K562 (cell line): ENCODE results near the gene CEMIP2. TPM values are rescaled to one million over a fixed set of nuclear protein-coding genes. Genes with fewer than 3 reads are reported as not detected.

Source experiments
- ATAC-seq: fragments of 200-7000 bp; cut with Tn5 transposase; 3 replicates; pipeline ENCODE4 v1.9.1; 2020; ENCODE audit warnings: moderate library complexity
- BruUV-seq: library from RNA; stranded (reverse); fragments of 400-500 nt; replicated peaks from 2 replicates; lab custom pipeline; 2021; lab: Mats Ljungman, UMichigan
- CTCF ChIA-PET: fragments of 300-600 bp; formaldehyde crosslinking; extraction: SDS; loops from one replicate; lab custom pipeline; 2021; ENCODE audit warnings: low intra/inter-chr PET ratio; lab: Yijun Ruan, JAX
- POLR2A ChIA-PET: fragments of 300-600, 350-650 bp; sonication (Branson Sonifier 250); formaldehyde crosslinking; extraction: SDS; loops from one replicate; lab custom pipeline; 2021; ENCODE audit warnings: antibody characterized with exemption, inconsistent platforms; lab: Yijun Ruan, JAX
- DNase-seq, 4 experiments: peaks; one replicate each; pipeline versions ENCODE4 v3.0.0 to v3.0.0-alpha.2; 2011 to 2018; ENCODE audit warnings: low spot score in 3 of 4, mixed read lengths in 3 of 4; ENCODE audit errors: extremely low read depth in 1 of 4
- FAIRE-seq: peaks from 2 replicates; lab custom pipeline; 2011; peaks lifted over from hg19 to GRCh38; lab: Jason Lieb, UNC
- H2AFZ ChIP-seq: 2 replicates; pipeline ENCODE4 v1.6.0; 2011; ENCODE audit warnings: low read depth, low read length, control low read depth, inconsistent platforms
- H3K27ac ChIP-seq: fragments of 200-600 bp; 3 replicates; pipeline ENCODE4 v1.8.0; 2011; ENCODE audit warnings: low read depth, mild to moderate bottlenecking, control low read depth, inconsistent platforms, low read length, moderate library complexity, mixed read lengths; ENCODE audit errors: extremely low read depth
- H3K27me3 ChIP-seq, 2 experiments: fragments of 300-600 bp in 1 of 2; 2 replicates in 1 of 2; 3 replicates in 1 of 2; pipeline versions ENCODE4 v1.6.0 to v1.8.0; 2011; ENCODE audit warnings: inconsistent platforms in 2 of 2, low read length in 2 of 2, mild to moderate bottlenecking in 1 of 2, mixed read lengths in 1 of 2, moderate library complexity in 1 of 2; ENCODE audit not compliant: control insufficient read depth in 2 of 2, insufficient read depth in 2 of 2
- H3K36me3 ChIP-seq: fragments of 300-600 bp; 3 replicates; pipeline ENCODE4 v1.8.0; 2011; ENCODE audit warnings: mild to moderate bottlenecking, low read length, inconsistent platforms; ENCODE audit not compliant: control insufficient read depth, insufficient read depth
- H3K4me1 ChIP-seq, 2 experiments: fragments of 200-600 bp in 1 of 2; replicated peaks in 1 of 2; 2 replicates in 1 of 2; 3 replicates in 1 of 2; pipeline versions ENCODE4 v1.5.1 to v1.8.0; 2011; ENCODE audit warnings: inconsistent platforms in 2 of 2, low read length in 2 of 2, mild to moderate bottlenecking in 1 of 2, mixed read lengths in 1 of 2, moderate library complexity in 1 of 2; ENCODE audit not compliant: control insufficient read depth in 2 of 2, insufficient read depth in 2 of 2
- H3K4me2 ChIP-seq: 2 replicates; pipeline ENCODE4 v1.6.1; 2011; ENCODE audit warnings: low read length, control low read depth, inconsistent platforms, mixed read lengths; ENCODE audit not compliant: insufficient read depth
- H3K4me3 ChIP-seq: fragments of 200-600 bp; sonication (generic), shearing (Covaris generic); 2 replicates; pipeline ENCODE4 v1.5.1; 2016; ENCODE audit warnings: control low read depth, inconsistent platforms
- H3K79me2 ChIP-seq: fragments of 200-600 bp; 3 replicates; pipeline ENCODE4 v1.8.0; 2011; ENCODE audit warnings: low read length, inconsistent platforms; ENCODE audit not compliant: control insufficient read depth, insufficient read depth
- H3K9ac ChIP-seq, 2 experiments: 2 replicates each; pipeline versions ENCODE4 v1.6.0 to v1.6.1; 2011; ENCODE audit warnings: low read depth in 2 of 2, low read length in 2 of 2, control low read depth in 1 of 2, inconsistent platforms in 1 of 2, mild to moderate bottlenecking in 1 of 2, mixed read lengths in 1 of 2; ENCODE audit not compliant: insufficient read depth in 1 of 2
- H3K9me1 ChIP-seq: one replicate; pipeline ENCODE4 v1.6.0; 2011; ENCODE audit warnings: inconsistent platforms, mild to moderate bottlenecking, low read length, moderate library complexity; ENCODE audit not compliant: control insufficient read depth, insufficient read depth
- H3K9me3 ChIP-seq: replicated peaks from 2 replicates; pipeline ENCODE4 v1.5.1; 2011; ENCODE audit warnings: low read depth, low read length, inconsistent platforms; ENCODE audit not compliant: control insufficient read depth, insufficient read depth
- H4K20me1 ChIP-seq: replicated peaks from 2 replicates; pipeline ENCODE4 v1.6.1; 2011; ENCODE audit warnings: low read length, inconsistent platforms, mixed read lengths; ENCODE audit not compliant: control insufficient read depth, insufficient read depth
- CXXC5 ChIP-seq: fragments of 250-450 bp; sonication (Bioruptor Pico); IDR thresholded peaks from 2 replicates; pipeline ENCODE4 v1.8.0; 2022; ENCODE audit warnings: inconsistent platforms, mild to moderate bottlenecking, moderate library complexity
- EP300 ChIP-seq: IDR thresholded peaks from 2 replicates; pipeline ENCODE4 v1.6.1; 2012; ENCODE audit warnings: low read length, improper control_type of control experiment
- ERF ChIP-seq: fragments of 450-650 bp; formaldehyde crosslinking; IDR thresholded peaks from 2 replicates; pipeline ENCODE4 v1.4.0; 2020; ENCODE audit warnings: mild to moderate bottlenecking, mixed read lengths
- HDGF ChIP-seq: fragments of 450-650 bp; IDR thresholded peaks from 2 replicates; pipeline ENCODE4 v1.6.1; 2016
- HMG20A ChIP-seq: fragments of 450-650 bp; formaldehyde crosslinking; conservative IDR thresholded peaks from 2 replicates; pipeline ENCODE4 v1.4.0; 2020; ENCODE audit warnings: mild to moderate bottlenecking, mixed read lengths
- HOXB6 ChIP-seq: fragments of 250-450 bp; sonication (Bioruptor Pico); IDR thresholded peaks from 2 replicates; pipeline ENCODE4 v1.5.1; 2022; ENCODE audit warnings: mild to moderate bottlenecking, borderline replicate concordance
- MAFF ChIP-seq: IDR thresholded peaks from 2 replicates; pipeline ENCODE4 v1.6.1; 2012; ENCODE audit warnings: low read length, improper control_type of control experiment
- MED1 ChIP-seq: sonication (generic); formaldehyde crosslinking; IDR thresholded peaks from 2 replicates; pipeline ENCODE4 v1.8.1; 2023; ENCODE audit warnings: missing genetic modification reagents, borderline replicate concordance
- MXD1 ChIP-seq: fragments of 250-450 bp; sonication (Bioruptor Pico); IDR thresholded peaks from 2 replicates; pipeline ENCODE4 v1.8.0; 2021; ENCODE audit warnings: borderline replicate concordance, mild to moderate bottlenecking, moderate library complexity; ENCODE audit not compliant: poor library complexity, severe bottlenecking
- MYC ChIP-seq, 2 experiments: fragments of 250-450 bp in 1 of 2; sonication (Bioruptor Pico) in 1 of 2; IDR thresholded peaks; 2 replicates each; pipeline versions ENCODE4 v1.5.1 to v1.6.1; 2012 to 2021; ENCODE audit warnings: low read depth in 2 of 2, borderline replicate concordance in 1 of 2, improper control_type of control experiment in 1 of 2, low read length in 1 of 2, mild to moderate bottlenecking in 1 of 2, moderate library complexity in 1 of 2
- NONO ChIP-seq, 2 experiments: fragments of 200-400 bp in 1 of 2; fragments of 450-650 bp in 1 of 2; formaldehyde crosslinking in 1 of 2; IDR thresholded peaks; 2 replicates each; pipeline ENCODE4 v1.6.1; 2017; ENCODE audit warnings: low read depth in 2 of 2, mild to moderate bottlenecking in 2 of 2, moderate library complexity in 2 of 2, low read length in 1 of 2
- PML ChIP-seq: IDR thresholded peaks from 2 replicates; pipeline ENCODE4 v1.6.1; 2012; ENCODE audit warnings: low read length, inconsistent platforms
- POLR2G ChIP-seq: fragments of 200-400 bp; formaldehyde crosslinking; IDR thresholded peaks from 2 replicates; pipeline ENCODE4 v1.6.1; 2017; ENCODE audit warnings: low read depth, mild to moderate bottlenecking, antibody characterized with exemption, low read length, moderate library complexity
- RBM17 ChIP-seq: fragments of 200-400 bp; formaldehyde crosslinking; IDR thresholded peaks from 2 replicates; pipeline ENCODE4 v1.6.1; 2017; ENCODE audit warnings: low read depth, mild to moderate bottlenecking, low read length, borderline replicate concordance
- TFAM ChIP-seq: fragments of 250-450 bp; sonication (Bioruptor Pico); conservative IDR thresholded peaks from 2 replicates; pipeline ENCODE4 v1.5.0; 2021; ENCODE audit warnings: mild to moderate bottlenecking, moderate library complexity
- ZNF316 ChIP-seq: fragments of 450-650 bp; IDR thresholded peaks from 2 replicates; pipeline ENCODE4 v1.6.1; 2016
- ZNF639 ChIP-seq, 2 experiments: fragments of 200-800 bp in 1 of 2; sonication (Bioruptor generic) in 1 of 2; sonication (generic) in 1 of 2; formaldehyde crosslinking in 1 of 2; IDR thresholded peaks in 1 of 2; conservative IDR thresholded peaks in 1 of 2; 2 replicates each; pipeline versions ENCODE4 v1.5.0 to v1.6.1; 2016 to 2020; ENCODE audit warnings: missing compliant biosample characterization in 1 of 2, missing genetic modification characterization in 1 of 2, missing genetic modification reagents in 1 of 2
- WGBS: fragments of 100-300 bp; shearing (Covaris generic); methylation state at CpG from one replicate; pipeline ENCODE4 v1.1.6; 2016; ENCODE audit warnings: low coverage, mixed read lengths; ENCODE audit not compliant: insufficient coverage; ENCODE audit errors: missing lambda C conversion rate; 5-methylcytosine and 5-hydroxymethylcytosine counted together
- in situ Hi-C: fragments of 300-500 bp; cut with MboI; formaldehyde crosslinking; loops from 4 replicates; pipeline ENCODE4 v1.15.0; 2018; ENCODE audit warnings: inconsistent platforms, mixed read lengths
- intact Hi-C: fragments of 100-400 bp; cut with micrococcal nuclease; formaldehyde crosslinking; loops from 2 replicates; pipeline ENCODE4 v1.14.2; 2022
- polyA plus RNA-seq, 8 experiments: library from polyadenylated mRNA; depleted of rRNA in 4 of 8; stranded (reverse) in 5 of 8; unstranded in 3 of 8; fragments of >200 nt; fragmentation: Nextera tagmentation in 2 of 8; fragmentation: Illumina TruSeq in 1 of 8; extraction: Ambion mirVana in 2 of 8; extraction: Trizol in 1 of 8; gene quantifications; 2 replicates each; pipeline versions ENCODE4 v1.2.1 to v1.2.3, GENCODE V29; 2011 to 2014; ENCODE audit warnings: inconsistent platforms in 1 of 8, missing spikeins in 1 of 8
- total RNA-seq, 7 experiments: library from RNA; depleted of rRNA in 6 of 7; stranded (reverse); fragments of >200 nt in 6 of 7; fragmentation: Illumina TruSeq in 2 of 7; extraction: Trizol in 2 of 7; gene quantifications; 2 replicates each; pipeline versions ENCODE4 v1.2.1 to v1.2.3, GENCODE V29; 2011 to 2021; ENCODE audit warnings: low replicate concordance in 1 of 7
- TF ChIP-seq, protein P1 (sequence below): fragments of 450-650 bp; formaldehyde crosslinking; IDR thresholded peaks from 2 replicates; pipeline ENCODE4 v1.4.0; 2022; ENCODE audit warnings: mild to moderate bottlenecking, moderate library complexity

CEMIP2 gene
- total and polyA plus RNA-seq, 9 of the 15 experiments (the other 6 are each of a cell fraction or from before 2014, with no cell fraction given): 5.4 to 29.9 (median 14.2) TPM

GRCh38 chr9:71690689-71691435 is 77.5 kb downstream of the CEMIP2 start:
- ChIA-PET POLR2A (interaction anchor here (1.7 kb wide), 1 partner anchor 9 kb away, joined by 3 read pairs; no protein-coding TSS in a partner anchor), CTCF (no interaction called here)
- DNase-seq: no peak
- H3K79me2 ChIP-seq: no peaks in the 10 kb centered on the region
- TF ChIP-seq TFAM (CRISPR knock-in tag): no peak
- TF ChIP-seq RBM17: no peak
- TF ChIP-seq MXD1 (CRISPR knock-in tag): no peak
- TF ChIP-seq ZNF316: no peak
- TF ChIP-seq HDGF: no peak
- no peak for TF ChIP-seq POLR2G
- TF ChIP-seq CXXC5: no peak
- TF ChIP-seq PML: no peak
- TF ChIP-seq MED1 (CRISPR knock-in tag): no peak
- TF ChIP-seq ERF: no peak
- no peak for TF ChIP-seq MAFF
- no peak for TF ChIP-seq ZNF639 (CRISPR knock-in tag; conservative IDR thresholded peaks at IDR 0.05 in 1 of 2, IDR thresholded peaks at IDR 0.05 in 1 of 2)
- TF ChIP-seq HOXB6: no peak
- TF ChIP-seq, protein P1, sequence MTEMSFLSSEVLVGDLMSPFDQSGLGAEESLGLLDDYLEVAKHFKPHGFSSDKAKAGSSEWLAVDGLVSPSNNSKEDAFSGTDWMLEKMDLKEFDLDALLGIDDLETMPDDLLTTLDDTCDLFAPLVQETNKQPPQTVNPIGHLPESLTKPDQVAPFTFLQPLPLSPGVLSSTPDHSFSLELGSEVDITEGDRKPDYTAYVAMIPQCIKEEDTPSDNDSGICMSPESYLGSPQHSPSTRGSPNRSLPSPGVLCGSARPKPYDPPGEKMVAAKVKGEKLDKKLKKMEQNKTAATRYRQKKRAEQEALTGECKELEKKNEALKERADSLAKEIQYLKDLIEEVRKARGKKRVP (CRISPR knock-in tag): no peak
- TF ChIP-seq EP300: no peak
- TF ChIP-seq MYC (IDR thresholded peaks at IDR 0.05; ENCODE audit: low read depth, low read length): no peak
- TF ChIP-seq MYC (CRISPR knock-in tag; IDR thresholded peaks at IDR 0.05; ENCODE audit: borderline replicate concordance, low read depth): no peak
- TF ChIP-seq HMG20A (CRISPR knock-in tag): no peak
- TF ChIP-seq NONO (IDR thresholded peaks at IDR 0.05; ENCODE audit: low read depth in 2 of 2, low read length in 1 of 2): no peak
- no peaks in the 10 kb centered on the region for H4K20me1 ChIP-seq
- H2AFZ ChIP-seq: no peak overlapping the region
- peaks cover 14% of the 10 kb centered on the region; the same call in 2 of the 3 replicates for H3K36me3 ChIP-seq
- H3K27ac ChIP-seq: no peak overlapping the region
- no peaks in the 10 kb centered on the region for H3K9me1 ChIP-seq
- no peaks in the 10 kb centered on the region for H3K27me3 ChIP-seq
- no peak overlapping the region for H3K4me3 ChIP-seq
- no TSS peak for BruUV-seq
- 96% methylated on average over 5 of the region's 6 CpGs for WGBS
- H3K9ac ChIP-seq: no peak overlapping the region
- no peaks in the 10 kb centered on the region; a peak in 2 of 5 replicates for H3K4me1 ChIP-seq
- in situ Hi-C loops: no loop called here
- intact Hi-C loops: no loop called here
- H3K9me3 ChIP-seq: no peaks in the 10 kb centered on the region
- FAIRE-seq: no peak
- no peak overlapping the region for H3K4me2 ChIP-seq
- ATAC-seq: no peak
